SU-DHL-6 (cell line): ENCODE results near the gene MICAL3.
"Not testable (repeated sequence)": the region's sequence is repeated elsewhere in the genome, so short reads cannot be mapped to it uniquely, and the experiment has no call there.

Experiments used
- H2AFZ ChIP-seq: fragments of 200-600 bp; sonication (generic); 2 replicates; pipeline ENCODE4 v1.6.1; 2014; ENCODE audit warnings: low read depth, mild to moderate bottlenecking, moderate library complexity, mixed read lengths, antibody characterized with exemption, low read length; ENCODE audit not compliant: severe bottlenecking
- H3F3A ChIP-seq: fragments of 200-600 bp; shearing (Covaris generic); 2 replicates; pipeline ENCODE4 v1.6.0; 2016; ENCODE audit warnings: antibody characterized with exemption, mild to moderate bottlenecking; ENCODE audit not compliant: insufficient read depth
- H3K27ac ChIP-seq: fragments of 200-600 bp; sonication (generic); 2 replicates; pipeline ENCODE4 v1.5.1; 2016; ENCODE audit warnings: low read depth, mild to moderate bottlenecking, low read length, moderate library complexity, mixed read lengths
- H3K27me3 ChIP-seq: fragments of 200-600 bp; sonication (generic), shearing (Covaris generic); 2 replicates; pipeline ENCODE4 v1.6.0; 2014; ENCODE audit warnings: mild to moderate bottlenecking, low read length
- H3K36me3 ChIP-seq: fragments of 200-600 bp; sonication (generic); 2 replicates; pipeline ENCODE4 v1.6.1; 2014; ENCODE audit warnings: mild to moderate bottlenecking, low read length, mixed read lengths
- H3K4me2 ChIP-seq: fragments of 300-600, 200-600 bp; shearing (Covaris generic), sonication (generic); 2 replicates; pipeline ENCODE4 v1.6.0; 2014; ENCODE audit warnings: low read length, low read depth, mild to moderate bottlenecking; ENCODE audit not compliant: poor library complexity, severe bottlenecking
- H3K4me3 ChIP-seq: fragments of 200-600 bp; sonication (generic); 2 replicates; pipeline ENCODE4 v1.5.1; 2014; ENCODE audit warnings: antibody characterized with exemption, low read length, mild to moderate bottlenecking, mixed read lengths; ENCODE audit not compliant: insufficient read depth, poor library complexity, severe bottlenecking
- H3K79me2 ChIP-seq: fragments of 200-600 bp; sonication (generic); 2 replicates; pipeline ENCODE4 v1.6.1; 2014; ENCODE audit warnings: mild to moderate bottlenecking, low read length, moderate library complexity; ENCODE audit not compliant: insufficient read depth
- H3K9ac ChIP-seq: fragments of 200-600 bp; sonication (generic); 2 replicates; pipeline ENCODE4 v1.7.0; 2014; ENCODE audit warnings: mild to moderate bottlenecking, low read length
- H3K9me2 ChIP-seq: fragments of 200-600 bp; sonication (generic); replicated peaks from 2 replicates; pipeline ENCODE4 v1.6.1; 2014; ENCODE audit warnings: low read length; ENCODE audit not compliant: insufficient read depth
- H3K9me3 ChIP-seq: fragments of 200-600 bp; sonication (generic); 2 replicates; pipeline ENCODE4 v1.6.1; 2014; ENCODE audit warnings: low read length, mixed read lengths; ENCODE audit not compliant: insufficient read depth
- H4K20me1 ChIP-seq: fragments of 200-600 bp; sonication (generic); 2 replicates; pipeline ENCODE4 v1.6.1; 2014; ENCODE audit warnings: low read depth, mild to moderate bottlenecking, antibody characterized with exemption, low read length, moderate library complexity, mixed read lengths
- EZH2phosphoT487 ChIP-seq: fragments of 200-600 bp; sonication (generic), shearing (Covaris generic); conservative IDR thresholded peaks from 2 replicates; pipeline ENCODE4 v1.6.1; 2018; ENCODE audit warnings: mild to moderate bottlenecking, antibody characterized with exemption, low read length, moderate library complexity, mixed read lengths
- TF ChIP-seq, protein P1 (sequence below): fragments of 200-600 bp; sonication (generic); IDR thresholded peaks from one replicate; pipeline ENCODE4 v1.5.1; 2017; ENCODE audit warnings: antibody characterized with exemption, mild to moderate bottlenecking, low read length, moderate library complexity; ENCODE audit not compliant: insufficient read depth, poor library complexity, severe bottlenecking

MICAL3 gene

GRCh38 chr22:17997456-17997855 lies 26.9 kb downstream of the MICAL3 start:
- H3K27ac ChIP-seq, result peak overlapping the region; percentile 90
- H4K20me1 ChIP-seq, result no peaks in the 10 kb centered on the region
- H3K9me3 ChIP-seq, result no peaks in the 10 kb centered on the region
- H3K4me3 ChIP-seq, result no peak overlapping the region
- TF ChIP-seq, protein P1, sequence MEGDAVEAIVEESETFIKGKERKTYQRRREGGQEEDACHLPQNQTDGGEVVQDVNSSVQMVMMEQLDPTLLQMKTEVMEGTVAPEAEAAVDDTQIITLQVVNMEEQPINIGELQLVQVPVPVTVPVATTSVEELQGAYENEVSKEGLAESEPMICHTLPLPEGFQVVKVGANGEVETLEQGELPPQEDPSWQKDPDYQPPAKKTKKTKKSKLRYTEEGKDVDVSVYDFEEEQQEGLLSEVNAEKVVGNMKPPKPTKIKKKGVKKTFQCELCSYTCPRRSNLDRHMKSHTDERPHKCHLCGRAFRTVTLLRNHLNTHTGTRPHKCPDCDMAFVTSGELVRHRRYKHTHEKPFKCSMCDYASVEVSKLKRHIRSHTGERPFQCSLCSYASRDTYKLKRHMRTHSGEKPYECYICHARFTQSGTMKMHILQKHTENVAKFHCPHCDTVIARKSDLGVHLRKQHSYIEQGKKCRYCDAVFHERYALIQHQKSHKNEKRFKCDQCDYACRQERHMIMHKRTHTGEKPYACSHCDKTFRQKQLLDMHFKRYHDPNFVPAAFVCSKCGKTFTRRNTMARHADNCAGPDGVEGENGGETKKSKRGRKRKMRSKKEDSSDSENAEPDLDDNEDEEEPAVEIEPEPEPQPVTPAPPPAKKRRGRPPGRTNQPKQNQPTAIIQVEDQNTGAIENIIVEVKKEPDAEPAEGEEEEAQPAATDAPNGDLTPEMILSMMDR, result no peak
- TF ChIP-seq EZH2phosphoT487, result no peak
- peak overlapping the region; percentile 52 for H3K4me2 ChIP-seq
- peaks cover 40% of the 10 kb centered on the region for H3F3A ChIP-seq
- peak overlapping the region; percentile 37 for H3K9ac ChIP-seq
- no peaks in the 10 kb centered on the region for H3K27me3 ChIP-seq
- H2AFZ ChIP-seq, result no peak overlapping the region
- H3K9me2 ChIP-seq, result no peaks in the 10 kb centered on the region
- peaks cover 58% of the 10 kb centered on the region for H3K79me2 ChIP-seq
- H3K36me3 ChIP-seq, result no peaks in the 10 kb centered on the region

- not testable (repeated sequence) for H4K20me1 ChIP-seq, H3K9me2 ChIP-seq, H3K4me3 ChIP-seq, H3K9me3 ChIP-seq, H3K27me3 ChIP-seq, H3K36me3 ChIP-seq, H2AFZ ChIP-seq
- peaks cover 40% of the 10 kb centered on the region for H3F3A ChIP-seq
- peaks cover 75% of the 10 kb centered on the region for H3K79me2 ChIP-seq
- H3K4me2 ChIP-seq, result peak overlapping the region; percentile 52
- peak overlapping the region; percentile 90 for H3K27ac ChIP-seq
- peak overlapping the region; percentile 31 for H3K9ac ChIP-seq
Measured at GRCh38 chr22:17995256-17995655, 29.1 kb downstream of the MICAL3 start.

DNA sequence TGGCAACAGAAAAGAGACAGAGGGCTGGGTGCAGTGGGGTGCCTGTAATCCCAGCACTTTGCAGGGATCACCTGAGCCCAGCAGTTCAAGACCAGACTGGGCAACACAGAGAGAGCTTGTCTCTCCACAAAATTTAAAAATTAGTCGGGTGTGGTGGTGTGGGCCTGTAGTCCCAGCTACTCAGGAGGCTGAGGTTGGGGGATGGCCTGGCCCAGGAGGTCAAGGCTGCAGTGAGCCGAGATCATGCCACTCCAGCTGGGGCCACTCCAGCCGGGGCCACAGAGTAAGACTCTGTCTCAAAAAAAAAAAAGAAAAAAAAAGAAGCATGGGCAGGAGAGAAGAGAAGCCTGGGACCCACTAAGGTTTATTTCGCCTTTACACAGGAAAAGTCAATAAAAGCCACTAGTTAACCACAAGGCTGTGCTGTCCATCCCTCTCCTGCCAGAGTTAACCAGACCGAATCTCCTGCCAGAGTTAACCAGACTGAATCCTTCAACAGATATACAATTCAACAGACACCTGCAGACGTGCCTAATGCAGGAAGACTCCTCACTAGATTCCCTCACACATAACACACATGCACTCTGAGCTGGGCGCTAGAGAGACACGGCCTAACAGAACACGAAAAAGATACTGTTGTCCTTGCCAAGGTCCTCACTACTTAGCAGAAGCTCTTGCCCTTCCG lies 29.8 kb downstream of the MICAL3 start:
- H4K20me1 ChIP-seq, result no peaks in the 10 kb centered on the region
- no peak overlapping the region for H2AFZ ChIP-seq
- H3K27ac ChIP-seq, result peak overlapping the region; percentile 90
- peak overlapping the region; percentile 52 for H3K4me2 ChIP-seq
- H3K79me2 ChIP-seq, result peaks cover 75% of the 10 kb centered on the region
- H3K27me3 ChIP-seq, result no peaks in the 10 kb centered on the region
- H3K4me3 ChIP-seq, result no peak overlapping the region
- H3K36me3 ChIP-seq, result no peaks in the 10 kb centered on the region
- no peak for TF ChIP-seq EZH2phosphoT487
- TF ChIP-seq, protein P1, result no peak
- peak overlapping the region; percentile 31 for H3K9ac ChIP-seq
- peaks cover 40% of the 10 kb centered on the region for H3F3A ChIP-seq
- no peaks in the 10 kb centered on the region for H3K9me3 ChIP-seq
- H3K9me2 ChIP-seq, result no peaks in the 10 kb centered on the region

- H3K9ac ChIP-seq, result not testable (repeated sequence)
Measured at GRCh38 chr22:17992976-17993375, 31.4 kb downstream of the MICAL3 start.

GRCh38 chr22:17991992-17992391 lies 32.4 kb downstream of the MICAL3 start:
- H3K9me2 ChIP-seq, H3K9ac ChIP-seq, H2AFZ ChIP-seq, H3K9me3 ChIP-seq, H3K4me3 ChIP-seq, H3K36me3 ChIP-seq, H3K27ac ChIP-seq, H3K27me3 ChIP-seq, H3K4me2 ChIP-seq, H4K20me1 ChIP-seq: not testable (repeated sequence)
- H3F3A ChIP-seq, result peaks cover 21% of the 10 kb centered on the region
- H3K79me2 ChIP-seq, result peaks cover 77% of the 10 kb centered on the region

More at GRCh38 chr22:17992976-17993375, 31.4 kb downstream of the MICAL3 start:
- Histone ChIP-seq H3F3A (peaks cover 31% of the 10 kb centered on the region), H3K79me2 (peaks cover 75% of the 10 kb centered on the region)
- H3K9me3 ChIP-seq, H3K36me3 ChIP-seq, H4K20me1 ChIP-seq, H3K9me2 ChIP-seq, H3K27ac ChIP-seq, H3K4me2 ChIP-seq, H3K27me3 ChIP-seq, H2AFZ ChIP-seq, H3K4me3 ChIP-seq: not testable (repeated sequence)
